GM06990 (cell line): Measurements from ENCODE around the gene GHR.

Experiments
- DNase-seq: peaks from one replicate; pipeline ENCODE4 v3.0.0-alpha.2; 2011; ENCODE audit not compliant: insufficient read length; ENCODE audit errors: extremely low read depth
- H3K27me3 ChIP-seq: replicated peaks from 2 replicates; pipeline ENCODE4 v1.6.0; 2011; ENCODE audit warnings: low read length; ENCODE audit not compliant: control insufficient read depth, insufficient read depth
- H3K36me3 ChIP-seq: 2 replicates; pipeline ENCODE4 v1.5.1; 2011; ENCODE audit warnings: low read length; ENCODE audit not compliant: control insufficient read depth, insufficient read depth
- H3K4me3 ChIP-seq: replicated peaks from 2 replicates; pipeline ENCODE4 v1.5.1; 2011; ENCODE audit warnings: low read depth, mild to moderate bottlenecking, control low read depth, low read length
- CTCF ChIP-seq: IDR thresholded peaks from 2 replicates; pipeline ENCODE4 v1.5.1; 2011; ENCODE audit warnings: low read length, control low read depth, mild to moderate bottlenecking, inconsistent platforms; ENCODE audit not compliant: insufficient read depth, poor library complexity, severe bottlenecking

Gene GHR

DNA sequence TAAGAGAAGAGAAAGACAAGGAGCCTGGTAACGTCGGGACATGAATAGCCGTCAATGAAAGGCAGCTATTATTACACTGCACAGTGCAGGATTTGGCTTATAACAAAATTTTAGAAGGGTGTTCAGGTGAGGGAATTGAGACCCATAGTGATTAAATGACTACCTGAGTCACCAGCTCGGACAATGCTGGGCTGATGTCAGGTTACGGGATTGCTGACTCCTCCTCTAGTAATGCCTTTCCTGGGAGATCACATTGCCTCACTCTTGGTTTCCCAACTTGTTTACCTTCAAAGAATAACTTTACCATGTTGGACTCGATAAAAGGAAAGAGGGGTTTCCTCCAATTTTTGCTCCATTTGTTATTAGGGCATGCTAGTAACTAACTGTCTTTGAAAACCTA is 132.6 kb downstream of the GHR start:
- DNase-seq = no peak
- Histone ChIP-seq H3K4me3 (no peak overlapping the region), H3K36me3 (no peaks in the 10 kb centered on the region), H3K27me3 (no peaks in the 10 kb centered on the region)
- TF ChIP-seq CTCF = no peak

DNA sequence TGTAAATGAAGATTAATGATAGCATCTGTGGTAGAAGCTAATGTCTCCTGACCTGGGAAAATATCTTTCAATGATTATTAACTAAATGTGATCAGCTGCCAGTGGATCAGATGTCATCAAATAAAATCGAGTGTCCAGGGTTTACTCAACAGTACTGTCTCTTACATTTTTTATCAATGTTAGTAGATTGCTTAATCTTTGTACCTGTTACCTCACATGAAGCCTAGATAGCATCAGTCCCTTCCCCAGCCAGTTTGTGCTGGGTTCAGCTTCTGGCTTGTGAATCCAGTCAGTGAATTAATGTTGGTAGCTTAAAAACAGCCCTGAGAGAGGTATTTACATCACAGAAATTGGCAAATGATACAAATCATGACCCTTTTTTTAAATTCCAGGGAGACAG is 134.4 kb downstream of the GHR start:
- DNase-seq = no peak
- H3K4me3 ChIP-seq = no peak overlapping the region
- TF ChIP-seq CTCF = no peak

DNA sequence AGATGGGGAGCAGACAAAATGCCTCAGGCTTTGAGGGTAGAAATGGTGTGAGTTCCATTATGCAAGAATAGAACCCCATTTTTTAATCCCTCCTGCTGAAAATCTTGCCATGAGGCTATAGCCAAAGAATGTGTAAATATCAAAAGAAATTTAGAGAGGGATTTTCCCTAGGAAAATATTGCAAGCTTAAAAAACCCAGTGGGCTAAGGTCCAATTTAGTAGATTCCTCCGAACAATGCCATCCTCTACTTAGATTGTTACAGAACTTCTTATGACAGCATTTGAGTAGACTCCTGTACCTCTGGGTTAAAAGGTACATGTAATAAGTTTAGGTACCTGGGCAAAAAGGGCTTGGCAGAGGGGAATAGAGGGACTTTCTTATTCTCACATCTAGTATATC is 138.4 kb downstream of the GHR start:
- Histone ChIP-seq H3K36me3 (no peaks in the 10 kb centered on the region), H3K27me3 (no peaks in the 10 kb centered on the region), H3K4me3 (no peak overlapping the region)
- DNase-seq = no peak
- TF ChIP-seq CTCF = no peak

More for the DNA sequence above, 134.4 kb downstream of the GHR start:
- Histone ChIP-seq H3K27me3 (no peaks in the 10 kb centered on the region), H3K36me3 (no peaks in the 10 kb centered on the region)

- no peak overlapping the region for H3K4me3 ChIP-seq
- H3K36me3 ChIP-seq = no peaks in the 10 kb centered on the region
- H3K27me3 ChIP-seq = no peaks in the 10 kb centered on the region
- DNase-seq = no peak
- no peak for TF ChIP-seq CTCF
These were observed 141.6 kb downstream of the GHR start for GRCh38 chr5:42564689-42565356.

GRCh38 chr5:42566652-42567295 is 143.5 kb downstream of the GHR start:
- Histone ChIP-seq H3K36me3 (no peaks in the 10 kb centered on the region), H3K4me3 (no peak overlapping the region), H3K27me3 (no peaks in the 10 kb centered on the region)
- TF ChIP-seq CTCF = no peak
- DNase-seq = no peak
